MG63 (cell line): ENCODE results near the gene PAX4. TPM values are rescaled to one million over a fixed set of nuclear protein-coding genes. Genes with fewer than 3 reads are reported as not detected.

Source experiments
- DNase-seq: peaks from one replicate; pipeline ENCODE4 v3.0.0-alpha.2; 2020
- H3K27me3 ChIP-seq: fragments of 250-450 bp; sonication (Bioruptor Pico); 2 replicates; pipeline ENCODE4 v1.5.1; 2020; ENCODE audit warnings: mild to moderate bottlenecking, moderate library complexity
- H3K36me3 ChIP-seq: fragments of 250-450 bp; sonication (Bioruptor Pico); 2 replicates; pipeline ENCODE4 v1.5.1; 2020; ENCODE audit warnings: mild to moderate bottlenecking, moderate library complexity
- H3K4me3 ChIP-seq: fragments of 250-450 bp; sonication (Bioruptor Pico); 2 replicates; pipeline ENCODE4 v1.5.1; 2020; ENCODE audit warnings: mild to moderate bottlenecking, moderate library complexity
- H3K9me3 ChIP-seq: fragments of 250-450 bp; sonication (Bioruptor Pico); 2 replicates; pipeline ENCODE4 v1.5.1; 2020; ENCODE audit warnings: mild to moderate bottlenecking, moderate library complexity
- total RNA-seq: library from RNA; depleted of rRNA; stranded (reverse); fragments of >200 nt; shearing (Covaris generic); gene quantifications from 2 replicates; pipeline ENCODE4 v1.2.3, GENCODE V29; 2014; ENCODE audit warnings: low replicate concordance; rRNA removed

The PAX4 gene
- total RNA-seq: not detected in 2 replicates

GRCh38 chr7:127618042-127618441 lies at the start of gene PAX4:
TSS of gene PAX4 (minus strand) at chr7:127618142. CDS start at chr7:127615928, 2,214 bp downstream.
- no peak within 1 kb of the TSS for H3K4me3 ChIP-seq
- DNase-seq: no peak
- H3K36me3 ChIP-seq: no peaks in the 10 kb centered on the region
- peaks cover 8% of the 10 kb centered on the region for H3K27me3 ChIP-seq
- no peaks in the 10 kb centered on the region for H3K9me3 ChIP-seq

DNA sequence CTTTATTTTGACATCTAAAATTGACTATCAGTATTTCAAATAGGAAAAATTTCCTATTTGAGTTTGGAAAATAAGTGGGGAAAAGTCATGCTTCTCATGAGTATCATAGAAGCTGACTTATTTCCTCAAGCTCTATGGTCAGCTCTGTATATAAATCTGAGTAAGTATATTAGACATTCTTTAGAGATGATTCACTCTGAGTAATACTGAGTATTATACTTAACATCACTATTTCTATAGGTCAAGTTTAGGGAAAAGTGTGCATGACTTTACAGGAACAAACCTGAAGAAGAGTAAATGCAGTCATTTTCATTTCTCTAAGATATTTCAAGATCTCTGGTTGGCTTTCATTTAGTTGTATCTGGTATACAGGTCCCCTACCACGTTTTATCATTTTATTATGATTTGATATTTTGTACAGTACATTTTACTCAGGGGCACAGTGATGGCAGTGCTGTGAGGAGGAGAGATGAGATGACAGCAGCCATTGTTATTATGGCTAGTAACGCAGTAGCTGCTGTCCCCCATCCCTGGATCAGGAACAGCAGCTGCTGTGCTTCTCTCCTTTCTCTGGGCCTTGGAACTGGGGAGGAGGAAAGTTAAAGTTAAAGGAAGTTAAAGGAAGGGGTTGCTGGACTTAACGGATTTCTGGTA lies 49.2 kb upstream of the PAX4 start:
- Histone ChIP-seq H3K9me3 (no peaks in the 10 kb centered on the region), H3K27me3 (no peaks in the 10 kb centered on the region), H3K36me3 (peaks cover 12% of the 10 kb centered on the region), H3K4me3 (no peak overlapping the region)
- no peak for DNase-seq

GRCh38 chr7:127666602-127667001 lies 48.7 kb upstream of the PAX4 start:
- Histone ChIP-seq H3K4me3 (no peak overlapping the region), H3K27me3 (no peaks in the 10 kb centered on the region), H3K36me3 (peaks cover 12% of the 10 kb centered on the region), H3K9me3 (no peaks in the 10 kb centered on the region)
- no peak for DNase-seq

- H3K27me3 ChIP-seq: no peaks in the 10 kb centered on the region
- H3K9me3 ChIP-seq: no peaks in the 10 kb centered on the region
- no peak overlapping the region for H3K4me3 ChIP-seq
- DNase-seq: no peak
- peaks cover 12% of the 10 kb centered on the region for H3K36me3 ChIP-seq
Measured at GRCh38 chr7:127665922-127666321, 48.0 kb upstream of the PAX4 start.

GRCh38 chr7:127658970-127659630 lies 41.2 kb upstream of the PAX4 start:
- Histone ChIP-seq H3K9me3 (no peaks in the 10 kb centered on the region), H3K36me3 (peaks cover 12% of the 10 kb centered on the region), H3K4me3 (no peak overlapping the region), H3K27me3 (no peaks in the 10 kb centered on the region)
- no peak for DNase-seq

DNA sequence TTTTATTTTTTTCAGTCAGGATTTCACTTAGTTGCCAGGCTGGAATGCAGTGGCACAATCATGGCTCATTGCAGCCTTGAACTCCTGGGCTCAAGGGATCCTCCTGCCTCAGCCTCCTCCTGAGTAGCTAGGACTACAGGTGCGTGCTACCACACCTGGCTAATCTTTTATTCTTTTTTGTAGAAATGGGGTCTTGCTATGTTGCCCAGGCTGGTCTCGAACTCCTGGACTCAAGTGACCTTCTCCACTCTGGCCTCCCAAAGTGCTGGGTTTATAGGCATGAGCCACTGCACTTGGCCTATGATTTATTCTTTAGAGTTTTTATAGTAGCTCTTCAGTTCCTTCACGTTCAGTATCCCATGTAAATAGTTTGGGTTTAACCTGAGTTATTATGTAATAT lies 39.6 kb upstream of the PAX4 start:
- Histone ChIP-seq H3K36me3 (peaks cover 12% of the 10 kb centered on the region), H3K9me3 (no peaks in the 10 kb centered on the region), H3K27me3 (no peaks in the 10 kb centered on the region), H3K4me3 (no peak overlapping the region)
- DNase-seq: no peak

DNA sequence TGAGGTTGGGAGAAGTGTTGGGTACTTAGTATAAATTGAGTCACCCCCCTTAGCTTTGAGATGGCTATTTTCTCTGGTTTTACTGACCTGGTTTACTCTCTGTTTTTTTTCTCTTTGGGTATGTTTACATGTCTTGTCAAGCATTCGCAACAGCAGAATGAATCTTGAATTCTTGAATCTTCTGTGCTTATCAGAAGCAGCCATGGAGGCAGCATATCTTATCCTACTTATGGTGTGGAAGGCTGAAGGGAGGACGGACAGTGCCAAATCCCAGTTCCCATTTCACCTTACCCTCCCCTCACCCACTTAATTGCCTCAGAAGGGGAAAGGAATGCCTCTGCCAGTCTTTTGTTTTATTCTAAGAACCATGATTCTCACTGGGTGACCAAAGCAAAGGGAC lies 37.8 kb upstream of the PAX4 start:
- Histone ChIP-seq H3K4me3 (no peak overlapping the region), H3K36me3 (peaks cover 15% of the 10 kb centered on the region), H3K27me3 (no peaks in the 10 kb centered on the region), H3K9me3 (no peaks in the 10 kb centered on the region)
- no peak for DNase-seq

DNA sequence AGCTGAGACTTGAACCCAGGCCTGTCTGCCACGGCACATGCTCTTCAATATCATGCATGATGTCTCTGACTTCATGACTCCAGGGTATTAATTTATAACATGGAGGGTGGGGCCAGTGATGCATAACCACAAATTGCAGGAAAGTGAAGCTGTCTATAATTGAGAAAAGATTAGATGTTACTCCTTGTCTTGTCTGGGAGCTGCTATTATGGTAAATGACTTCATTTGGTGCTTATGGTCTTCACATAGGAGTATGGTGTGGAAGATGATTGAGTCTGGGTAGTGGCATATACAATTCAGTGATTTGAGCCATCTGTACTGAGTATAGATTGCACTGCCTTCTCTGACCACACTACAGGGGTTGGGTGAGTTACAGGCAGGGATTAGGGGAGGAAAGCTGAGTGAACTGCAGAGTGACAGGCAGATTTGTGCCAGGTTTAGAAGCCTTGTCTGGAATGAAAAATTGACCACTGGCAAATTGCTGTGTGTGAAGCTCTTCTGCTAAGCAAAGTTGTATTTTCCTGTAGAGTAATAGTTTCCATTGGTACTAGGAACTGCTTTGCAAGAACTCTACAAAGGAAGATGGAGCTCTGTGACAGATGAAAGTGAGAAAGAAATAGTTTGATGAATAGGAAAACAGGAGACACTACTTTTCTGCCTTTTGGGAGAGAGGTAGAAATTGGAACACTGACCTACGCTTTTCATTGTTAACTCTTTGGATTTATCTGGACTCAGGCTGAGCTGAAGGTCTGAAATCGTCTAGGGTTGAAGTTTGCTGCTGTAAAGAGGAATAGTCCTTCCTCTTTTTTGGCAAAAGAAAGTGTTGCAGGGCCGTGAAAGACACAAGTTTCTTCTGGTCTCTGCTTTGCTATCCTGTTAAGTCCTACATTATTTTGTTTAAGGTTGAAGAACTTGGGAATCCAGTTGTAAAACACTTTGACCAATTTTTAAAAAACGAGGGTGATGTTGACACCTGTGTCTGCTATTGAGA lies 36.8 kb upstream of the PAX4 start:
- no peaks in the 10 kb centered on the region for H3K27me3 ChIP-seq
- H3K4me3 ChIP-seq: peak overlapping the region; percentile 87
- peak; percentile 21 for DNase-seq
- no peaks in the 10 kb centered on the region for H3K9me3 ChIP-seq
- H3K36me3 ChIP-seq: peaks cover 15% of the 10 kb centered on the region

GRCh38 chr7:127653396-127653795 lies 35.5 kb upstream of the PAX4 start:
- Histone ChIP-seq H3K9me3 (no peaks in the 10 kb centered on the region), H3K27me3 (no peaks in the 10 kb centered on the region), H3K36me3 (peaks cover 15% of the 10 kb centered on the region), H3K4me3 (peak overlapping the region; percentile 87)
- DNase-seq: no peak

GRCh38 chr7:127652333-127653248 lies 34.6 kb upstream of the PAX4 start:
- Histone ChIP-seq H3K27me3 (no peaks in the 10 kb centered on the region), H3K36me3 (peaks cover 13% of the 10 kb centered on the region), H3K9me3 (no peaks in the 10 kb centered on the region), H3K4me3 (peak overlapping the region; percentile 87)
- DNase-seq: no peak

GRCh38 chr7:127651556-127652332 lies 33.8 kb upstream of the PAX4 start, which contains the start of gene SND1:
TSS of gene SND1 (plus strand) at chr7:127652194. CDS start at chr7:127652374, 180 bp downstream.
- Histone ChIP-seq H3K4me3 (peak within 1 kb of the TSS; percentile 87), H3K36me3 (peaks cover 10% of the 10 kb centered on the region), H3K27me3 (no peaks in the 10 kb centered on the region), H3K9me3 (no peaks in the 10 kb centered on the region)
- peak; percentile 98 for DNase-seq

GRCh38 chr7:127650847-127651555 lies 33.1 kb upstream of the PAX4 start:
- Histone ChIP-seq H3K9me3 (no peaks in the 10 kb centered on the region), H3K36me3 (peaks cover 10% of the 10 kb centered on the region), H3K4me3 (peak overlapping the region; percentile 87), H3K27me3 (no peaks in the 10 kb centered on the region)
- DNase-seq: no peak

DNA sequence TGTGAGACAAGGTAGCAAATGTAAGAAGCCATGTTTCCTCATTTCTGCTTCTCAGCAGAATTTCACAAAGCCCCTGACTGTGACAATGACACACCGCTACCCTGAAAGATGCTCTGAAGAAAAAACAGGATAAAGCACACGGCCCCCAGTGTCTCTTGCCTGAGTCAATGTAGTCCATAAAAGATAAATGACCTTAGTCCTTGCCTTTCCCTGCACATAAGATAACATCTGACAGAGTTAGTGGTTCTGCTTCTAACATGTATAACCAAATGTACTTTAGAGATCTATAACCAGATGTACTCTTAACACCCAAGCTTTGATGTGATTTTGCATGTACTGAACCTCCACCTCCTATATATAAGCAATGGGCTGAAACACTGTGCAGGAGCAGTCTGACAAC lies 31.0 kb upstream of the PAX4 start:
- H3K36me3 ChIP-seq: peaks cover 3% of the 10 kb centered on the region

DNA sequence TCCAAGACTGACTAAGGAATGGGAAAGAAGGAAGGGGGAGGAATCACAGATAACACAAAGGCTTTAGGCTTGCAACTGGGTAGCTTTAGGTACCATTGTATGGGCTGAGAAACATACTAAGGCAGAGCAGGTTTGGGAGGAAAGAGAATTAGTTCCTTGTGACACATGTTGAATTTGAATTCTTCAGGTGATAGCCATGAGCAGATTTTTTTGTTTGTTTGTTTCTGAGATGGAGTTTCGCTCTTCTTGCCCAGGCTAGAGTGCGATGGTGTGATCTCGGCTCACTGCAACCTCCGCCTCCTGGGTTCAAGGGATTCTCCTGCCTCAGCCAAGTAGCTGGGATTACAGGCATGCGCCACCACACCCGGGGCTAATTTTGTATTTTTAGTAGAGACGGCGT lies 29.7 kb upstream of the PAX4 start:
- peaks cover 3% of the 10 kb centered on the region for H3K36me3 ChIP-seq
- H3K27me3 ChIP-seq: no peaks in the 10 kb centered on the region
- H3K4me3 ChIP-seq: no peak overlapping the region
- no peaks in the 10 kb centered on the region for H3K9me3 ChIP-seq
- DNase-seq: no peak

More for the DNA sequence above, 31.0 kb upstream of the PAX4 start:
- Histone ChIP-seq H3K4me3 (no peak overlapping the region), H3K27me3 (no peaks in the 10 kb centered on the region), H3K9me3 (no peaks in the 10 kb centered on the region)
- DNase-seq: no peak

- H3K27me3 ChIP-seq: no peaks in the 10 kb centered on the region
- no peaks in the 10 kb centered on the region for H3K36me3 ChIP-seq
- no peak overlapping the region for H3K4me3 ChIP-seq
- no peak for DNase-seq
- H3K9me3 ChIP-seq: no peaks in the 10 kb centered on the region
Measured at GRCh38 chr7:127644484-127644883, 26.5 kb upstream of the PAX4 start.
